ENCODE data around the gene ANKRD37. TPM values are rescaled to one million over a fixed set of nuclear protein-coding genes. Genes with fewer than 3 reads are reported as not detected.

Gene ANKRD37
- total RNA-seq, 4 donors from 2014 or later = 2.0 to 10.0 (median 7.1) TPM

GRCh38 chr4:185364886-185365285 is 31.8 kb upstream of the ANKRD37 start:
- 92 to 94% methylated on average over 5 of the region's 5 CpGs for WGBS, 2 donors (ENCODE audit: low coverage in 1 of 2)
- no peaks in the 10 kb centered on the region for H3K4me1 ChIP-seq
- no peak overlapping the region for H3K27ac ChIP-seq
- intact Hi-C loops (cut with DNase I; ENCODE audit: low total_unique reads) = no loop called here
- no peak overlapping the region for H3K4me3 ChIP-seq
- no peaks in the 10 kb centered on the region for H3K9me3 ChIP-seq
- no peaks in the 10 kb centered on the region for H3K27me3 ChIP-seq
- no peak for DNase-seq
- in situ Hi-C loops (cut with MboI; ENCODE audit: low pct_ligation_motif_present in 1 of 4, low pct_unique_long_range_greater_than_20kb in 1 of 4, low sequenced_read_pairs in 3 of 4) = no loop called here
- TF ChIP-seq EP300 (IDR thresholded peaks at IDR 0.05; ENCODE audit: low read depth) (no peak), POLR2AphosphoS5 (IDR thresholded peaks at IDR 0.05) (no peak), POLR2A (IDR thresholded peaks at IDR 0.05) (no peak), CTCF (IDR thresholded peaks at IDR 0.05) (no peak)
- no peaks in the 10 kb centered on the region for H3K36me3 ChIP-seq

- in situ Hi-C loops (cut with MboI; ENCODE audit: low pct_ligation_motif_present in 1 of 4, low pct_unique_long_range_greater_than_20kb in 1 of 4, low sequenced_read_pairs in 3 of 4) (no loop called here), intact Hi-C loops (cut with DNase I; ENCODE audit: low total_unique reads) (no loop called here)
- H3K27ac ChIP-seq = no peak overlapping the region
- no peak overlapping the region for H3K4me3 ChIP-seq
- 78 to 80% methylated on average over 3 of the region's 3 CpGs for WGBS, 2 donors (ENCODE audit: low coverage in 1 of 2)
- no peaks in the 10 kb centered on the region for H3K27me3 ChIP-seq
- DNase-seq = no peak
- no peaks in the 10 kb centered on the region for H3K9me3 ChIP-seq
- H3K36me3 ChIP-seq = no peaks in the 10 kb centered on the region
- TF ChIP-seq CTCF (IDR thresholded peaks at IDR 0.05) = no peak
- no peak for TF ChIP-seq POLR2A (IDR thresholded peaks at IDR 0.05)
- TF ChIP-seq EP300 (IDR thresholded peaks at IDR 0.05; ENCODE audit: low read depth) = no peak
- no peak for TF ChIP-seq POLR2AphosphoS5 (IDR thresholded peaks at IDR 0.05)
- no peaks in the 10 kb centered on the region for H3K4me1 ChIP-seq
Observed at GRCh38 chr4:185369731-185370130, 26.9 kb upstream of the ANKRD37 start.

DNA sequence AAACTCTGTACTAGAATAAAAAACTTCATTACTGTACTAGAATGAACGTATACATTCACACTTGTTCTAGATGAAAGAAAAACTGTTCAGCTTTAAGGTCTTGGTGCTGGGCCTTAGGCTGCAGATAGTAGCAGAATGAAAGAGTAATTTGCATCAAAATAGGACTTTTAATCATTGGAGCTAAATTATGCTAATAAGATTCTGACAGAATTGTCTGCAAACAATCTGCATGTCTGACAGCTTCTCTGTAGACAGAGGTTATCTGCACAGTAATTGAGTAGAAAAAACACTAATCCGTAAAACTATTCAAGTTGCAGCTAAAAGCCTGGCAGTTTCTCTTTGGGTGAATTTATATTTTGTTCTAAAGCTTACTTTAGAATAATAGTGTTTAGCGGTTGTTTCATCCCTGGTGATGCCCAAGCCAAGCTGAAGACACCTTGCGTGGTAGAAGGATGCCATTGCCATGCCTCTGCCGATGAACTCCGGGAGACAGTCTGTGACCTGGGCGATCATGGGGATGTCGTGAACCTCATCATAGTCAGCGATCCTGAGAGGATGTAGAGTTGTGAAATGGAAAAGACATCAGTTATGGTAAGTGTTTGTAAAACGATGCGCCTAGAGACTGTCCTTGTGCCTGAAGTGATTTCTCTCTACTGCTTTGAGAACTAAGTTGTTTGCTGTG is 26.2 kb upstream of the ANKRD37 start:
- Histone ChIP-seq H3K4me1 (no peaks in the 10 kb centered on the region), H3K36me3 (no peaks in the 10 kb centered on the region), H3K9me3 (no peaks in the 10 kb centered on the region), H3K27ac (no peak overlapping the region), H3K4me3 (no peak overlapping the region), H3K27me3 (no peaks in the 10 kb centered on the region)
- in situ Hi-C loops (cut with MboI; ENCODE audit: low pct_ligation_motif_present in 1 of 4, low pct_unique_long_range_greater_than_20kb in 1 of 4, low sequenced_read_pairs in 3 of 4) (no loop called here), intact Hi-C loops (cut with DNase I; ENCODE audit: low total_unique reads) (no loop called here)
- 97 to 100% methylated on average over 2 to 11 of the region's 11 CpGs for WGBS, 2 donors (ENCODE audit: low coverage in 1 of 2)
- TF ChIP-seq POLR2AphosphoS5 (IDR thresholded peaks at IDR 0.05) (no peak), EP300 (IDR thresholded peaks at IDR 0.05; ENCODE audit: low read depth) (no peak), CTCF (IDR thresholded peaks at IDR 0.05) (no peak), POLR2A (IDR thresholded peaks at IDR 0.05) (no peak)
- no peak for DNase-seq

DNA sequence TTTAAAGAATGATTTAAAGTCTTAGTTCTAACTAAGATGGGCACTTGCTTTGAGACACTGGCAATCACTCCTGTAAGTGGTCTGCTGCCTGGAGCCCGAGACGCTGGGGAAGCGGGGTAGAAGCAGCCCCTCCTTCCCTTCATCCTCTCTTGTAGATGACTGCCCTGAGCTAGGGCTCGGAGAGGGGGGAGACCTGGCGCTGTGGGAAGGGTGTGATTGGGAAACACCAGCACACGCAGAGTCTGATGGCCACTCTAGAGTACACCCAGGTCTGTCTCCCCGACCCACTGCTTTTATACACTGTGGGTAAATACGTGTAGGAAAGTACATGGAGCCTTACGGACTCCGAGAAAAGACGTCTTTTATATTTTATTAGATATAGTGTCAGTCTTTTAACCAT is 24.9 kb upstream of the ANKRD37 start:
- Histone ChIP-seq H3K27me3 (no peaks in the 10 kb centered on the region), H3K4me1 (no peaks in the 10 kb centered on the region), H3K9me3 (no peaks in the 10 kb centered on the region), H3K36me3 (no peaks in the 10 kb centered on the region), H3K27ac (no peak overlapping the region), H3K4me3 (no peak overlapping the region)
- in situ Hi-C loops (cut with MboI; ENCODE audit: low pct_ligation_motif_present in 1 of 4, low pct_unique_long_range_greater_than_20kb in 1 of 4, low sequenced_read_pairs in 3 of 4) (no loop called here), intact Hi-C loops (cut with DNase I; ENCODE audit: low total_unique reads) (no loop called here)
- 85 to 95% methylated on average over 10 to 11 of the region's 11 CpGs for WGBS, 2 donors (ENCODE audit: low coverage in 1 of 2)
- no peak for TF ChIP-seq POLR2AphosphoS5 (IDR thresholded peaks at IDR 0.05)
- TF ChIP-seq CTCF (IDR thresholded peaks at IDR 0.05) = no peak
- no peak for TF ChIP-seq EP300 (IDR thresholded peaks at IDR 0.05; ENCODE audit: low read depth)
- TF ChIP-seq POLR2A (IDR thresholded peaks at IDR 0.05) = no peak
- no peak for DNase-seq

All from transverse colon (tissue), 4 donors.